T-helper 2 cell treated with Interferon-gamma antibody and Interleukin-4, amounts not matched to agents 100 ng/mL and 5 ng/mL, for 36 hours (primary cell): Measurements from ENCODE around the gene ZBTB2. TPM values are rescaled to one million over a fixed set of nuclear protein-coding genes. Genes with fewer than 3 reads are reported as not detected.

ENCODE experiments used
- intact Hi-C: fragments of 100-400 bp; cut with micrococcal nuclease; formaldehyde crosslinking; loops from one replicate; pipeline ENCODE4 v1.15.1; 2023
- total RNA-seq: library from RNA; stranded (reverse); gene quantifications from 2 replicates; pipeline ENCODE4 v1.2.3, GENCODE V29; 2022

ZBTB2 gene, protein sequence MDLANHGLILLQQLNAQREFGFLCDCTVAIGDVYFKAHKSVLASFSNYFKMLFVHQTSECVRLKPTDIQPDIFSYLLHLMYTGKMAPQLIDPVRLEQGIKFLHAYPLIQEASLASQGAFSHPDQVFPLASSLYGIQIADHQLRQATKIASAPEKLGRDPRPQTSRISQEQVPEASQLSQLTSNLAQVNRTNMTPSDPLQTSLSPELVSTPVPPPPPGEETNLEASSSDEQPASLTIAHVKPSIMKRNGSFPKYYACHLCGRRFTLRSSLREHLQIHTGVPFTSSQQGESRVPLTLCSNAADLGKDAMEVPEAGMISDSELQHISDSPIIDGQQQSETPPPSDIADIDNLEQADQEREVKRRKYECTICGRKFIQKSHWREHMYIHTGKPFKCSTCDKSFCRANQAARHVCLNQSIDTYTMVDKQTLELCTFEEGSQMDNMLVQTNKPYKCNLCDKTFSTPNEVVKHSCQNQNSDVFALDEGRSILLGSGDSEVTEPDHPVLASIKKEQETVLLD
- 24.6 and 26.7 TPM in 2 replicates for total RNA-seq

DNA sequence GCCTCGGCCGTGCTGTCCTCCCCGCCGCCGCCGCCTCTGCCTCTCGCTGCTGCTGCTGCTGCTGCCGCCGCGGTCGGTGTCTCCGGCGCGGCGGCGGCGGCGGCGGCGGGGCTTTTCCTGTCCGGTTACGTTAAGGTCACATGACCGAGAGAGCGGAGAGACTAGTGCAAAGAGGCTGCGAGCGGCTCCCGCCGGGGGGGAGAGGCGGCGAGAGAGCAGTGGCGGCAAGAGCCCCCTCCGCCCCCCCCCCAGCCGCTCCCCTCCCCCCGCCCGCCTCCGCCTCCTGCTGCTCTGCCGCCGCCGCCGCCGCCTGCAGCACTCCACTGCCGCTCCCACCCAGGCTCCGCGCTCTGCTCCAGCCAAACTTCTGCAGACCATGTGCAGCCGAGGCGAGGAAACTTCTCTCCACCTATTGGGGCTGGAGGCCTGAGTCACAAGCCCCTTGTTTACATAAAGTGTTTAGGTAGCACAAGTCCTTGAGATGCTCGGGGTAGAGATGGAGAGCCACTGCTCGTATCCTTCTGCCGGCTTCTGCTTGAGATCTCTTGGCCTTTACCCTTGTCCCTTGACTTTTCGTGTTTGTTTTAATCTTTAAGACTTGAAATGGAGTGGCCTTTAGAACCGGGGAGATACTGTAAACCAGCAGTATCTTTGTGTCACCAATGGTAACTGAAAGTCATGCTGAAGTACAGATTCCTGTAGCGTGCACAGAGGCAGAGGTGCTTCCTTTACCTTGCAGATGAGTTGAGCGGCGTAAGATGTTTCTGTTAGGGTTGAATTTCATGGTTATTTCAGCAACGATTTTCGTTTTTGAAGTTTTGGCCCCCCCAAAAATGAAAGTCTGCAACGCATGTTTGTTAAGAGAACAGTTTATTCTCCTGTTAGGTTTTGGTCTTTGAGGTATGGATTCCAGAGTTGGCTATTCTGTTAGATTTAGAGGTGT lies at the start of gene ZBTB2:
TSS of gene ZBTB2 (minus strand) at position 89 of the 943 bp plus-strand sequence. CDS start 17,922 bp downstream, outside the sequence.
- intact Hi-C loops: loop anchor here (2.0 to 10.0 kb wide), 6 partner anchors 15 to 1847 kb away; partner anchors contain the start of genes FBXO5, MTRF1L and PPIL4

DNA sequence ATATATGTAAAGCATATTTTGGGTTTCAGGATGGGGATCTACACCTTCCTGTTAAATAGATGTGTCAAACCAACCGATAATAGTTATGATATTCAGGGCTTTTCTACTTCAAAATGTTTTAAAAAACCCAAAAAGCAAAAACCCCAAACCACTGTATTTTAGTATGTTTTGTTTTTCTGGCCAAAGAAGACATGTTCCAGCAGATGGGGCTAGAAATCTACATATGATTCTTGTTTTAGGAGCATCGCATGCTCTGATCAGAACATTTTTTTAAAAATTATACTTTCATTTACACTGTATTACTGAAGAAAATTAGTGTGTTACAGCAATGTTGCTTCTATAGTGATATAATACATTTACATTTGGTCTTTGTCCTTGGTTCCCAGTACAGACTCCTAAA lies 49.6 kb upstream of the ZBTB2 start:
- intact Hi-C loops: loop anchor here (1.0 to 10.0 kb wide), 2 partner anchors 35 to 684 kb away; no protein-coding TSS in a partner anchor

DNA sequence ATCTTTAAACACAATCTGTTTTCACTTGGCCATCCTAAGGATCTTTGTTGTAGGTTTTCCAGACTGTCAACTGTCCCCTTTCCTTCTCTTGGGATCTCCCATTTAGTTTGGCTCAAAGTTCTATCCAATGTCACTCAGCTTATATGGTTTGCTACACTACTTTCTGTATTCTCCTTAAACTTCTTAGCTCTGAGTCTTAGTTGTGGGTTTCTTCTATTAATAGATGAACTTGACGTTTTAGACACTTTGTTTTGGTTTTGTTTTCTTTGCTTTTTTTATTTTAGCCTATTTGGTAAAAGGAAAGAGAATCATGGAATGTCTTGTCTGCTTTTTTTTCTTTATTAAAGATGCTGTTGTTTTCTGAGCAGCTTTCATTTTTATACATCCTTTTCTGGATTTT lies 49.1 kb upstream of the ZBTB2 start:
- intact Hi-C loops: loop anchor here (10.0 kb wide), 1 partner anchor 684 kb away; no protein-coding TSS in a partner anchor

DNA sequence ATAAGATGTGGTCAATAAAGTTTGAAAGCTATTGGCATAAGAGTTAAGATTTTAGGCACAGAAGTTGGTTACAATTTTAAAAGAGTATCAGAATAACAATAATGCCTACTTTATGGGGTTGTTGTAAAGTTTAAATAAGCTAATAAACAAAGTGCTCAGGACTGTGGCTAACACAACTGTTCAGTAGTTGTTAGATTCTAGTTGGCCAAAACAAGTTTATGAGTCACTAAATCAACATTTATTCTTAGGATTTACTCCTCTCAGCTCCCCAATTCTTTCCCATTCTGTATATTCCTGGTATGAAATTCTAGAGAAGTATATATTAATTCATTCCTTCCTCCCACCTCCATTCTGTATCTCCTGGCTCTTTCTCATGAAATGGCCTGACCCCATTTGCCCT lies 46.0 kb upstream of the ZBTB2 start:
- intact Hi-C loops: no loop called here

DNA sequence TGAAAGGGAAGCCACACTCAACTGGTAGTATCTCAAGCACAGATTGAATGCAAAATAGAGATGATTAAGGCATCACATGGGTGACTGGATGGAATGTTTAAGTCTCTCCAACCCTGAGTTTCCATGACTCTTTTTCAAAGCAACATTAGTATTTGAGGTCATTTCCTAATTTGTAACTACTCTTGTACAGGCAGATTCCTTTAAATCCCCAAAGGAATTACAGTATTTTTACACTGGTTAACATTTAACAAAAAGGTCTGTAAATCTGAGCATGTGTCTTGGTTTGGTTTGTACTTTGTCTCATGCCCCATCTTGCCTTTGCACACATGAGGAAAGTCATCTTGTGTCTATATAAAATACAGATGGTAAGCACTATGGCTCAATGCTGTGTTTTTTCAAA lies 45.4 kb upstream of the ZBTB2 start:
- intact Hi-C loops: no loop called here

DNA sequence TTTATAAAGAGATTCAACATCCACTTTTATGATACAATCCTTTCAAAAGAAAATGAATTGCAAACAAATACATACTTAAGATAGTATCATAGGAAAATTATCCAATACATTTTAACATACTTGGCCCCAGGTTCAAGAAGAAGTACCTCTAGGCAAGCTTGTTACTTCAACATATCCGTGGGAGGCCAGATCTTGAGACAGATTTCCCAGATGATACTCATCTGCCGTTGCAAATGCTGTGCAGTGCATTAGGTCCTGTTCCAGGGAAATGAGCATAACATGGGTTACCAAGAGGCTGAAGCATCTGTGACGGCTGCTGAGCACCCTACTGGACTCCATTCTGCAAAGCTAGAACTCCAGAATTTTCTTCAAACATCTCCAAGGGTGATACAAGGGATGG lies 44.9 kb upstream of the ZBTB2 start:
- intact Hi-C loops: no loop called here

DNA sequence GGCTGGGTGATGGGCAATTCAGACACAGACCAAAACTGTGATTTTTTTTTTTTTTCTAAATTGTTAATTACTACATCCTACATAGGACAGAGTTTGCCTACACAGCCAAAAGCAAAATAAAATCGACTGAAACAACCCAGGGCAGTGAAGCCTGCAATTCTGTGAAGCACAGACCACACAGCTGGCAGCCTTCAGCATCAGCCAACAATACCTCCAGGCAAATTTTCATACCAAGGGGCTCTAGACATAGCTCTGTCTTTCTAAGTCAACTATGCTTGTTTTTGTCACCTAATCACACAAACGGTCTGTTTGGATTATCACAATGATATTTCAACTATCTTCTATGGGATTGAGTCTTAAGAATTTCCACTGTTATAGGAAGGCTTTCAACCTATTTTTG lies 43.0 kb upstream of the ZBTB2 start:
- intact Hi-C loops: no loop called here

DNA sequence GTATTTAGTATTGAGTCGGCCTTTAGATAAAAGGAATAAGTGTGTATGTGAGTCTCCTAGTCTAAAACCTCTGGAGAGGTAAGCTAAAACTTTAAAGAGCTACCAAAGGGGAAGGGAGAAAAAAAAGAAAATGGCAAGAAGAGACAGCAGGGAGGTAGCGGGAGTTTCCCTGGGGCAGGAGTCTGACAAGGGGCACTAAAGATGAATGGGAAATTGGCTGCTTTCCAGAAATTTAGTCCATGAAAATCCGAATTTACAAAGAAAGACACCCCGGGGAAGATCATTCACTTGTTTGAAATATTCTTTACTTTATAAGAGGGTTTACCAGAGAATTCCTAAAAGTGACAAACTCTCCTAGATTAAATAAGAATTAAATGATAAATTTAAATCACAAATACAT lies 41.3 kb upstream of the ZBTB2 start:
- intact Hi-C loops: no loop called here

DNA sequence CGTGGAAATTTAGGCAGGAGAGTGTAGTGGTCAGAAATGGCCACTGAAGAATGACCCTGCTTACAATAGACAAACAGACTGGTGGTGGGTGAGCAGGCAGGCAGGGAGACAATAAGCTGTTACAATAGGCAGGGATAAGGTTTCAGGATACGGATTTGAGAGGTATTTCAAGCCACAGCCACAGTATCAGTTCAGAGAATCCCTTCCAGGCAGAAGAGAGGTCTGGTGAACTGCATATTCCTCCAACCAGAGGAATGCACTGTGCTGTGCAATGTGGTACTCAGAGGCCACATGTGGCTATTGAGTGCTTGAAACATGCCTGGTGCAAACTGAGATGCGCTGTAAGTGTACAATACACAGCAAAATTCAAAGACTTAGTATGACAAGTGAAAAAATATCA lies 40.0 kb upstream of the ZBTB2 start:
- intact Hi-C loops: no loop called here

DNA sequence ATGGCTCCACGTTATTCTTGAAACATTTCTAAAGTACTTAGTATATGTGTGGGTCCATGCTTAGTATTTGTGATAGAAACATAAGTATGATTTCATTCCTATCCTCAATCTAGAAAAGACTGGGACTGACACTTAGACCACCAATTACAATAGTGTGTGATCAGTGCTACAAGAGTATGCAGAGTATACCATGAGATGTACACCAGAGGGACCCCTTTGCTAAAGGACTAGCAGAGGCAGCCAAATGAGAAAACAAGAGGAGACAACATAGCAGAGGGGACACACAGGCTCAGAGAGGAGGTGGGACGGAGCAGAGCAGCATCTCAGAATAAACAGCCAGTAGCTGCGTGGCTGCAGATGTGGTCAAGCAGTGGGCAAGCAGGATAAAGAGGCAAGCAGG lies 39.5 kb upstream of the ZBTB2 start:
- intact Hi-C loops: no loop called here

DNA sequence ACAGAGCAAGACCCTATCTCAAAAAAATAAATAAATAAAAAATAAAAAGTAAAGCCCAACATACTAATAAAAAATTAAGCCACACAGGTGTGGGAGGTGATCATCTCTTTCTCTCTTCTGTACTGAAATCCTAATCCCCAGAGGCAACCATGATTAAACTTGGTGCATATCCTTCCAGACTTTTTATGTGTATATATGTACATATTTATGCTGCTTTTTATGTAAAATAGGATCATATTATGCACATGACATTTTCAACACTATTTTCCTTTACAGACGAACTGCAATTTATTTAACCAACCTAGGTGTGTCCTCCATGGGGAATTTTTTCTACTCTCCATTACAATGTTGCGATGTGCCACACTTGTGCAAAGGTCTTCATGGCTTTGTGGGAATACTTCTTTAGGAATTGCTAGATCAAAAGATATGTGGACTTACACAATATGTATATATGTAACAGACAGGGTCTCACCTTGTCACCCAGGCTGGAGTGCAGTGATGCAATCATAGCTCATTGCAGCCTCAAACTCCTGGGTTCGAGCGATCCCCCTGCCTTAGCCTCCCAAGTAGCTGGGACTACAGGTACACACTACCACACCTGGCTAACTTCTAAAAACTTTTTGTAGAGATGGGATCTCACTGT lies 36.9 kb upstream of the ZBTB2 start:
- intact Hi-C loops: no loop called here

DNA sequence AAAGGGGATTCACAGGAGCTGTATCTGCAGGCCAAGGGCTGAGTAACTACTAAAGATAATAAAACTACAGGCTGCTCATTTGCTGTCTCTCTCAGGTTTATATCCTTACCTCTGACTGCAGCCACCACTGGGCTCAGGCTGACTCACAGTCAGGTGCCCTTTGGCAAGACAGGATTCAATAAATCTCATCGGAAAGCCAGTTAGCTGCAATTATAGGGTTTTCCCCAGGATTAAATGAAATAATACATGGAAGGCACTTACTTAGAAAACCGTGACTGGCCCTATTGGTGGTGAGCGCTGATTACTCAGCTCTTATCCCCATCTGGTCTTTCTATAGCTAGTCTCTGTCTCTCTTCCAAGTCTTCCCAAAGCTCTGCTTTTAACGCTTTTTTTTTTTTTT lies 34.2 kb upstream of the ZBTB2 start:
- intact Hi-C loops: no loop called here

DNA sequence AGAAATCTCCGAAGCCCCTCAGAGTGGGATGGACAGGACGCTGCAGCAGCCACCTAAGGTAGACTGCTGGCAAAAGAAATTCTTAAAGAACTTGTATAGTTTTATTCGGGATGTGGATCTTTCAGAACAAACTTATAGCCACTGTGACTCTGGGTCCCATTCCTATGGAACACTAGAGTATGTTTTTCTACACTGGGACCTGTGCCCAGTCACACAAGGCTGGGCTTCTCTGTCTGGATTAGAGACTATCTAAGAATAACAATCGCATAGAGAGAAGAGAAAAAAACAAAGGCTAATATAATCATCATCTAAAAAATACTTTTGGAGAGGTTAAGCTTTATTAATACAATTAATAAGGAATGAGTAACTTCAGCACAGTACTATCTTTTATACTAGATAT lies 31.6 kb upstream of the ZBTB2 start:
- intact Hi-C loops: no loop called here

DNA sequence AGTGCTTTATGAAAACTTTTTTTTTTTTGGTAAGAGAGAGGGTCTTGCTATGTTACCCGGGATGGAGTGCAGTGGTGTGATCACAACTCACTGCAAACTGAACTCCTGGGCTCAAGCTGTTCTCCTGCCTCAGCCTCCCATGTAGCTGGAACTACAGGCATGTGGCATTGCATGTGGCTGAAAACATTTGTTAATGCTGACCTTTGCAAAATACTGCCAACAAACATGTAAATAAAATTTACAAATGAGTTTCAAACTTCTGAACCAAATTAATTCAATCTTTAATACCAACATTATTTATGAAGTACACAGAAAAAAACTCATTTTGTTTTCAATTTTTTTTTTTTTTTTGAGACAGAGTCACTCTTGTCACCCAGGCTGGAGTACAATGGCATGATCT lies 26.1 kb upstream of the ZBTB2 start:
- intact Hi-C loops: no loop called here

DNA sequence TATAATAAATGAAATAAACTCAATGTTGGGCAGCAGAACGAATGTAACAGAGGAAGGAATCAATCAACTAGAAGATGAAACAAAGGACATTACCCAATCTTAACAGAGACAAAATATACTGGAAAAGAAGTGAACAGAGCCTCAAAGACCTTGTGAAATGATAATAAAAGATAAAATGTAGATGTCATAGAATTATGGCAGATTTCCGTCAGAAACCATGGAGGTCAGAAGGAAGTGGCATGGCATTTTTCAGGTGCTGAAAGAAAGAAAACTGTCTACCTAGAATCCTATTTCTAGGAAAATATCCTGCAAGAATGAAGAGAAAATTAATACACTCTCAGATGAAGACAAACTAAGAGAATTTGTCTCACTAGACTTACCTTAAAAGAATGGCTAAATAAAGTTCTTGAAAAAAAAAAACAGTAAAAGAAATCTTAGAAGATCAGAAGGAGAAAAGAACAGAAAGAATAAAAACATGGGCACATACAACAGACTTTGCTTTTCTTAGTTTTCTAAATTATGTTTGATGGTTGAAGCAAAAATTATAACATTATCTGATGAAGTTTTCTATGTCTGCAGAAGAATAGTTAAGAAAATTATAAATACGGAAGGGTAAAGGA lies 23.4 kb upstream of the ZBTB2 start:
- intact Hi-C loops: no loop called here

DNA sequence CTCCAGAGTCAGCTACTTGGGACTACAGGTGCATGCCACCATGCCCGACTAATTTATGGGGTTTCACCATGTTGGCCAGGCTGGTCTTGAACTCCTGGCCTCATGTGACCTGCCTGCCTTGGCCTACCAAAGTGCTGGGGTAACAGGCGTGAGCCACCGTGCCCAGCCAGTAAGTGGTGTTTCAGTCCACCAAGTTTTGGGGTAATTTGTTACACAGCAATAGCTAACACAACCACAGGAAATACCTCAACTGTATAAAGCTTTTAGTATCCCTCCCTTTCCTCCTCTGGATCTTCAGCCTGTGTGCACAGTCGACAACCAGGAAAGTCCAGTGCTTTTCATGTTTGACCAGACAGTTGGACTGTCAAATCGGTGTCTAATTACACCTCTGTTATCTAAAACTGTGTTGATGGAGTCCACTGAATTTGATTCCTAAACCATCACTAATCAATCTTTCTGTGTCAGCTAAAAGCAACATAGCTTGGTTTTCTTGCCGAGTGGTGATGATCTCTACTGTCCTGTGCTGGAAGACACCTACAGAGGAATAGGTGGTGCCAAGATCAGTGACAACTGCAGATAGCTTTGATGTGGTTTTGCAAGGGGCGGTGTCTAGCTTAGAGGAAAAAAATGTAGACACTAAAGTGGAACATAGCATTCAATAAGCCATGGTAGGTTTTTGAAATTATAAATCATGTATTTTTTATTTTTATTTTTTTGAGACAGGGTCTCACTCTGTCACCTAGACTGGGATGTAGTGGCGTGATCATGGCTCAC lies 22.2 kb upstream of the ZBTB2 start:
- intact Hi-C loops: loop anchor here (1.0 kb wide), 2 partner anchors 23 to 39 kb away; partner anchors contain the start of gene RMND1

DNA sequence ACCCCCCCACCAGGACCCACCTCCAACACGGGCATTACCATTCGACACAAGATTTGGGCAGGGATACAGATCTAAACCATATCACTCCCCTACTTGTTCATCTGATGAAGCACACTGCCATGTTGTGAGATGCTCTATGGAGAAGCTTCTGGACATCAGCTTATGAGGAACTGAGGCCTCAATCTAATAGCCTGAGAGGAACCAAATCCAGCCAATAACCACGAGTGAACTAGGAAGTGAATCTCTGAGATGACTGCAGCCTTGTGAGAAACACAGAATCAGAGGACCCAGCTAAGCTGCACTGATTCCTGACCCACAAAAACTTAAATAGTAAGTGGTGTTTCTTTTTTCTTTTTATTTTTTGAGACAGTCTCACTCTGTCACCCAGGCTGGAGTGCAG lies 21.6 kb upstream of the ZBTB2 start:
- intact Hi-C loops: loop anchor here (1.0 kb wide), 2 partner anchors 23 to 39 kb away; partner anchors contain the start of gene RMND1

DNA sequence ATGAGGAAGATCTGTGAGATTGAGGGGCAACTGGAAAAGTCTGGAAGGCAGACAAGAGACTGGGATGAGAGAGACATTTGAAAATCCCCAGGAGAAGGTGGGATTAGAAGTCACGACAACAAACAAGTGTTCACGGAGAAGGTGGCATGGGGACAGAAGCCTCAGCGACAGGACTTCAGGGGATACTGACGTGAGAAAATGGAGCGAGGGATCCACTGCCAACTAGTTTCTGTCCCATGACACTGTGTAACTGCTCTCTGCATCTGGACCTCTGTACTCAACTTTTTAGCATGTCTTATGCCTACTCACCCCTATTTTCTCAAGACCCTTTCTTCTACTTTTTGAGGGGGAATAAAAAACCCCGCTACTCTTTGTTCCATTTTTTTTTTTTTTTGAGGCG lies 18.3 kb upstream of the ZBTB2 start:
- intact Hi-C loops: no loop called here

DNA sequence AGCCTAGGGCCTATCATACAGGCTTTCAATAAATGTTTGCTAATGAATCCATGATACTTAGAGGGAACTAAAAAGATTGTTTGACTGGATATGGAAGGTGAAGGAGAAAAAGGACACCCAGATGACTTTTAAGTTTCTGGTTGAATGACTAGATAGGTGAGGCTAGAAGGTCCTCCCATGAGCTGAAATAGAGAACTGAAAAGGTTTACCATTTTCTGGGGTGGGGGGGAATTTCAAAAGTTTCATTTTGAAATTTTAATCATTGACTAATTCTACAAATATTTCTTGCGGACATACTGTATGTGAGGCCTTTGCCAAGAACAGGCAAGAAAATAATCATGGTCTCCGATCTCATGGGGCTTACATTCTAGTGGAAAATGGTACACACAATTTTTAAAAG lies 17.9 kb upstream of the ZBTB2 start:
- intact Hi-C loops: no loop called here

DNA sequence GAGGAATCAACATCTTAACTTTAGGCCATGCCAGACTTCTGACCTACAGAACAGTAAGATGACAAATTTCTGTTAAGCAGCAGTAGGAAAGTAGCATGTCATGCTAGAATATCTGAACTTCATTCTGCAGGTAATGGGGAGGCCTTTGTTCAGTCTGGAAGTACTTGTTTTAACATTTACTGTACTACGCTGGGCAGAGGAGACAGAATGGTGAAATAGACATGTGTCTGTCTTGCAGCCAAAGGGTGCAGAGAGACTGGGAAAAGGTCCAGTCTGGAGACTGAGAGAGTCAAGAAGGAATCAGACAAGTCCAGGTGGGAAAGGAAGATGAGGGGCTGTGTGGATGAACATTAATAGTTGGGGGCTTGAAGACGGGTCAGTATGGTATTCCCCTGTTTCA lies 17.5 kb upstream of the ZBTB2 start:
- intact Hi-C loops: no loop called here
